HepG2 (cell line): ENCODE results near the gene MRPL50. TPM values are rescaled to one million over a fixed set of nuclear protein-coding genes. Genes with fewer than 3 reads are reported as not detected.

Source experiments
- AHR ChIP-seq: IDR thresholded peaks from 2 replicates; pipeline ENCODE4 v1.6.1; 2018; ENCODE audit warnings: missing genetic modification reagents, missing compliant biosample characterization
- CREB1 ChIP-seq, 2 experiments: fragments of 450-650 bp in 1 of 2; IDR thresholded peaks; 2 replicates each; pipeline ENCODE4 v1.6.1; 2016 to 2017; ENCODE audit warnings: control low read depth in 1 of 2, mild to moderate bottlenecking in 1 of 2, missing compliant biosample characterization in 1 of 2, missing genetic modification characterization in 1 of 2
- EHMT2 ChIP-seq: fragments of 200-600 bp; sonication (generic); IDR thresholded peaks from 2 replicates; pipeline ENCODE4 v1.7.0; 2017; ENCODE audit warnings: antibody characterized with exemption, low read depth, low read length, borderline replicate concordance
- GZF1 ChIP-seq: sonication (generic); formaldehyde crosslinking; IDR thresholded peaks from 2 replicates; pipeline ENCODE4 v1.5.1; 2020; ENCODE audit warnings: mild to moderate bottlenecking, missing genetic modification reagents
- KDM5B ChIP-seq: sonication (generic); formaldehyde crosslinking; IDR thresholded peaks from 2 replicates; pipeline ENCODE4 v1.4.0; 2020; ENCODE audit warnings: missing genetic modification reagents, mild to moderate bottlenecking, borderline replicate concordance
- MED1 ChIP-seq: sonication (generic); formaldehyde crosslinking; IDR thresholded peaks from 2 replicates; pipeline ENCODE4 v1.4.0; 2020; ENCODE audit warnings: missing genetic modification reagents
- MED8 ChIP-seq: sonication (generic); formaldehyde crosslinking; IDR thresholded peaks from 2 replicates; pipeline ENCODE4 v1.8.1; 2023; ENCODE audit warnings: mild to moderate bottlenecking, missing genetic modification reagents; ENCODE audit not compliant: insufficient replicate concordance
- POGZ ChIP-seq: sonication (generic); formaldehyde crosslinking; IDR thresholded peaks from 2 replicates; pipeline ENCODE4 v1.4.0; 2020; ENCODE audit warnings: mild to moderate bottlenecking, missing genetic modification reagents
- SALL1 ChIP-seq: sonication (generic); formaldehyde crosslinking; IDR thresholded peaks from 2 replicates; pipeline ENCODE4 v1.8.0; 2022; ENCODE audit warnings: mild to moderate bottlenecking, missing genetic modification reagents
- TOE1 ChIP-seq: sonication (generic); formaldehyde crosslinking; IDR thresholded peaks from 2 replicates; pipeline ENCODE4 v1.4.0; 2020; ENCODE audit warnings: mild to moderate bottlenecking, missing genetic modification reagents
- XRCC5 ChIP-seq: fragments of 200-400 bp; formaldehyde crosslinking; optimal IDR thresholded peaks from 2 replicates; pipeline ENCODE3; 2017; ENCODE audit warnings: mild to moderate bottlenecking, low read length
- ZNF484 ChIP-seq: sonication (generic); formaldehyde crosslinking; IDR thresholded peaks from 2 replicates; pipeline ENCODE4 v1.5.1; 2020; ENCODE audit warnings: mild to moderate bottlenecking, low read depth, missing genetic modification reagents, borderline replicate concordance
- ZNF615 ChIP-seq: sonication (generic); formaldehyde crosslinking; IDR thresholded peaks from 2 replicates; pipeline ENCODE4 v1.5.0; 2020; ENCODE audit warnings: mild to moderate bottlenecking, missing genetic modification reagents, borderline replicate concordance
- ZNF652 ChIP-seq: IDR thresholded peaks from 2 replicates; pipeline ENCODE4 v1.6.1; 2016; ENCODE audit warnings: low read depth, borderline replicate concordance
- ZNF83 ChIP-seq: sonication (generic); formaldehyde crosslinking; IDR thresholded peaks from 2 replicates; pipeline ENCODE4 v1.4.0; 2020; ENCODE audit warnings: missing genetic modification reagents, mild to moderate bottlenecking, borderline replicate concordance
- polyA plus RNA-seq, 8 experiments: library from polyadenylated mRNA; depleted of rRNA in 3 of 8; stranded (reverse) in 7 of 8; unstranded in 1 of 8; fragments of >200 nt; fragmentation: Illumina TruSeq in 4 of 8; extraction: Trizol in 4 of 8; gene quantifications; 2 replicates each; pipeline versions ENCODE4 v1.2.1 to v1.2.3, GENCODE V29; 2011 to 2016; ENCODE audit warnings: low read depth in 4 of 8, missing spikeins in 1 of 8, mixed read lengths in 1 of 8; ENCODE audit not compliant: insufficient read depth in 1 of 8
- total RNA-seq, 5 experiments: library from RNA; depleted of rRNA; stranded (reverse); fragments of >200 nt; fragmentation: Illumina TruSeq; extraction: Trizol; gene quantifications; 2 replicates each; pipeline ENCODE4 v1.2.3, GENCODE V29; 2016; ENCODE audit warnings: low read depth in 1 of 5
- TF ChIP-seq, protein P1 (sequence below): sonication (generic); formaldehyde crosslinking; IDR thresholded peaks from 2 replicates; pipeline ENCODE4 v1.4.0; 2020; ENCODE audit warnings: mild to moderate bottlenecking, missing genetic modification reagents
- TF ChIP-seq, protein P2 (sequence below): IDR thresholded peaks from 2 replicates; pipeline ENCODE4 v1.6.1; 2016; ENCODE audit warnings: mild to moderate bottlenecking
- TF ChIP-seq, protein P3 (sequence below): sonication (generic); formaldehyde crosslinking; IDR thresholded peaks from 2 replicates; pipeline ENCODE4 v1.8.0; 2022; ENCODE audit warnings: missing genetic modification reagents, mild to moderate bottlenecking, borderline replicate concordance
- TF ChIP-seq, protein P4 (sequence below), 2 experiments: fragments of 450-650 bp in 1 of 2; sonication (generic) in 1 of 2; formaldehyde crosslinking; IDR thresholded peaks; 2 replicates each; pipeline versions ENCODE4 v1.5.0 to v1.8.0; 2020 to 2022; ENCODE audit warnings: mild to moderate bottlenecking in 1 of 2, missing genetic modification reagents in 1 of 2

Gene MRPL50
- total and polyA plus RNA-seq, 2 of the 13 experiments (the other 11 are each of a cell fraction or from before 2014, with no cell fraction given), result 37.1 to 70.0 TPM

DNA sequence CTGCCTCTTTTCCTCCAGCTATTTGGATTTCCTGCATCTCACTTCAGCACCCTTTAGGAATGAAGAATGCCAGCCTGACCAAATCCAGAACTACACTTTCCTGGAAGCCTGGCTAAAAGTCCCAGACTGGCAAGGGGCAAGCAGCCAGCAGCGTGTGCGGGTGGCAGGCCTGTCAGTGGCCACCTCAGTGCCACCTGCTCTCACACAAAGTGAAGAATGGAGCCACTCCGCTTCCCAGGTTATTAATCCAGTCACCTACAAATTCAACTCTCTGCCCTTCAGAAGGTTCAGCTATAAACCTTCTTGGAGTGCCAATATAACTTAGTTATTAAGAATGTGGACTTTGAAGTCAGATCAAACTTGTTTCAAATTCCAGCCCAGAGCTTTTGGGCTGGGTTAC lies 43.9 kb upstream of the MRPL50 start (continued):
- TF ChIP-seq, protein P1, sequence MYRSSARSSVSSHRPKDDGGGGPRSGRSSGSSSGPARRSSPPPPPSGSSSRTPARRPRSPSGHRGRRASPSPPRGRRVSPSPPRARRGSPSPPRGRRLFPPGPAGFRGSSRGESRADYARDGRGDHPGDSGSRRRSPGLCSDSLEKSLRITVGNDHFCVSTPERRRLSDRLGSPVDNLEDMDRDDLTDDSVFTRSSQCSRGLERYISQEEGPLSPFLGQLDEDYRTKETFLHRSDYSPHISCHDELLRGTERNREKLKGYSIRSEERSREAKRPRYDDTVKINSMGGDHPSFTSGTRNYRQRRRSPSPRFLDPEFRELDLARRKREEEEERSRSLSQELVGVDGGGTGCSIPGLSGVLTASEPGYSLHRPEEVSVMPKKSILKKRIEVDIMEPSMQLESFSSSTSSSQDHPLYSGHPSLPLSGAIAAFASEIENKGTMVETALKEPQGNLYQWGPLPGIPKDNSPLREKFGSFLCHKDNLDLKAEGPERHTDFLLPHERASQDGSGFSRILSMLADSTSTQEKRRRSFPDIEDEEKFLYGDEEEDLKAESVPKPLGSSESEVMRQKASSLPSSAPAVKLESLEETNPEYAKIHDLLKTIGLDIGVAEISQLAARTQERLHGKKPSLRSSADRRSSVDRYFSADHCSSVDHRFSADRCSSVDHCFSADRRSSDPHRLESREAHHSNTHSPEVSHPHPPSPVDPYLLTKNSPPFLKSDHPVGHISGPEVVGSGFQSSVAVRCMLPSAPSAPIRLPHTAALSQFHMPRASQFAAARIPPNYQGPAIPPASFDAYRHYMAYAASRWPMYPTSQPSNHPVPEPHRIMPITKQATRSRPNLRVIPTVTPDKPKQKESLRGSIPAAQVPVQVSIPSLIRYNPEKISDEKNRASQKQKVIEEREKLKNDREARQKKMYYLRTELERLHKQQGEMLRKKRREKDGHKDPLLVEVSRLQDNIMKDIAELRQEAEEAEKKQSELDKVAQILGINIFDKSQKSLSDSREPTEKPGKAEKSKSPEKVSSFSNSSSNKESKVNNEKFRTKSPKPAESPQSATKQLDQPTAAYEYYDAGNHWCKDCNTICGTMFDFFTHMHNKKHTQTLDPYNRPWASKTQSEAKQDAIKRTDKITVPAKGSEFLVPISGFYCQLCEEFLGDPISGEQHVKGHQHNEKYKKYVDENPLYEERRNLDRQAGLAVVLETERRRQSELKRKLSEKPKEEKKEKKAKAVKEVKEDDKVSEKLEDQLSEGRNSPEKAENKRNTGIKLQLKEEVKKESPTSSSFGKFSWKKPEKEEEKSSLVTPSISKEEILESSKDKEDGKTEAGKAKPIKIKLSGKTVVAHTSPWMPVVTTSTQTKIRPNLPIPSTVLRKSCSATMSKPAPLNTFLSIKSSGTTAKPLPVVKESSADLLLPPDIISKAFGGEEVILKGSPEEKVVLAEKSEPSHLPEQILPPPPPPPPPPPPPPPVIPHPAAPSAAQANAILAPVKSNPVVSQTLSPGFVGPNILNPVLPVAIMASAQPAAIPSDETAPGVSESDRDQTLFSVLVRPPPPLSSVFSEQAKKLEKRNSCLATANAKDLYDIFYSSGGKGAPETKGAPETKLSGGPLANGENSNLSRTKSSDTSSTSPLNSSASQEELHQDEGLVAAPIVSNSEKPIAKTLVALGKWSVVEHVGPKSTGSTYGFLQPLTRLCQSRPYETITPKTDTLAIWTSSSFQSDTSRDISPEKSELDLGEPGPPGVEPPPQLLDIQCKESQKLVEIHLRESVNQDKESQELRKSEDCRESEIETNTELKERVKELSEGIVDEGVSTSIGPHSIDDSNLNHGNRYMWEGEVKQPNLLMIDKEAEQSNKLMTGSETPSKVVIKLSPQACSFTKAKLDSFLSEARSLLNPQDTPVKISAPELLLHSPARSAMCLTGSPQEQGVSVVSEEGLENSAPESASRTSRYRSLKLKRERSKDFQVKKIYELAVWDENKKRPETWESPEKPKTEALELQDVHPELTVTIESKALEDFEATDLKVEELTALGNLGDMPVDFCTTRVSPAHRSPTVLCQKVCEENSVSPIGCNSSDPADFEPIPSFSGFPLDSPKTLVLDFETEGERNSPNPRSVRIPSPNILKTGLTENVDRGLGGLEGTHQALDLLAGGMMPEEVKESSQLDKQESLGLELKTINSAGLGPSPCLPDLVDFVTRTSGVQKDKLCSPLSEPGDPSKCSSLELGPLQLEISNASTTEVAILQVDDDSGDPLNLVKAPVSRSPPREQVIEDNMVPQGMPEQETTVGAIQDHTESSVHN (CRISPR knock-in tag), result no peak
- TF ChIP-seq, protein P2, sequence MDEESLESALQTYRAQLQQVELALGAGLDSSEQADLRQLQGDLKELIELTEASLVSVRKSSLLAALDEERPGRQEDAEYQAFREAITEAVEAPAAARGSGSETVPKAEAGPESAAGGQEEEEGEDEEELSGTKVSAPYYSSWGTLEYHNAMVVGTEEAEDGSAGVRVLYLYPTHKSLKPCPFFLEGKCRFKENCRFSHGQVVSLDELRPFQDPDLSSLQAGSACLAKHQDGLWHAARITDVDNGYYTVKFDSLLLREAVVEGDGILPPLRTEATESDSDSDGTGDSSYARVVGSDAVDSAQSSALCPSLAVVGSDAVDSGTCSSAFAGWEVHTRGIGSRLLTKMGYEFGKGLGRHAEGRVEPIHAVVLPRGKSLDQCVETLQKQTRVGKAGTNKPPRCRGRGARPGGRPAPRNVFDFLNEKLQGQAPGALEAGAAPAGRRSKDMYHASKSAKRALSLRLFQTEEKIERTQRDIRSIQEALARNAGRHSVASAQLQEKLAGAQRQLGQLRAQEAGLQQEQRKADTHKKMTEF (CRISPR knock-in tag), result 0 out of 2 replicates have a peak, but pooled peaks have one; percentile 4
- no peak for TF ChIP-seq EHMT2
- TF ChIP-seq ZNF484 (CRISPR knock-in tag), result no peak
- no peak for TF ChIP-seq ZNF83 (CRISPR knock-in tag)
- TF ChIP-seq ZNF652, result no peak
- TF ChIP-seq MED8, result no peak
- no peak for TF ChIP-seq AHR (CRISPR knock-in tag)
- TF ChIP-seq KDM5B (CRISPR knock-in tag), result no peak
- TF ChIP-seq ZNF615 (CRISPR knock-in tag), result no peak
- TF ChIP-seq, protein P3, sequence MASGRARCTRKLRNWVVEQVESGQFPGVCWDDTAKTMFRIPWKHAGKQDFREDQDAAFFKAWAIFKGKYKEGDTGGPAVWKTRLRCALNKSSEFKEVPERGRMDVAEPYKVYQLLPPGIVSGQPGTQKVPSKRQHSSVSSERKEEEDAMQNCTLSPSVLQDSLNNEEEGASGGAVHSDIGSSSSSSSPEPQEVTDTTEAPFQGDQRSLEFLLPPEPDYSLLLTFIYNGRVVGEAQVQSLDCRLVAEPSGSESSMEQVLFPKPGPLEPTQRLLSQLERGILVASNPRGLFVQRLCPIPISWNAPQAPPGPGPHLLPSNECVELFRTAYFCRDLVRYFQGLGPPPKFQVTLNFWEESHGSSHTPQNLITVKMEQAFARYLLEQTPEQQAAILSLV (CRISPR knock-in tag), result no peak
- TF ChIP-seq GZF1, result no peak
- no peak for TF ChIP-seq XRCC5
- no peak for TF ChIP-seq TOE1 (CRISPR knock-in tag)
- TF ChIP-seq, protein P4, sequence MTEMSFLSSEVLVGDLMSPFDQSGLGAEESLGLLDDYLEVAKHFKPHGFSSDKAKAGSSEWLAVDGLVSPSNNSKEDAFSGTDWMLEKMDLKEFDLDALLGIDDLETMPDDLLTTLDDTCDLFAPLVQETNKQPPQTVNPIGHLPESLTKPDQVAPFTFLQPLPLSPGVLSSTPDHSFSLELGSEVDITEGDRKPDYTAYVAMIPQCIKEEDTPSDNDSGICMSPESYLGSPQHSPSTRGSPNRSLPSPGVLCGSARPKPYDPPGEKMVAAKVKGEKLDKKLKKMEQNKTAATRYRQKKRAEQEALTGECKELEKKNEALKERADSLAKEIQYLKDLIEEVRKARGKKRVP (CRISPR knock-in tag; IDR thresholded peaks at IDR 0.05), result no peak
- no peak for TF ChIP-seq SALL1 (CRISPR knock-in tag)
- TF ChIP-seq CREB1 (IDR thresholded peaks at IDR 0.05), result no peak
- TF ChIP-seq CREB1 (CRISPR knock-in tag; IDR thresholded peaks at IDR 0.05), result no peak
- TF ChIP-seq POGZ (CRISPR knock-in tag), result no peak
- TF ChIP-seq MED1 (CRISPR knock-in tag), result no peak
